ENCODE results near the gene ARID3A.

DNA sequence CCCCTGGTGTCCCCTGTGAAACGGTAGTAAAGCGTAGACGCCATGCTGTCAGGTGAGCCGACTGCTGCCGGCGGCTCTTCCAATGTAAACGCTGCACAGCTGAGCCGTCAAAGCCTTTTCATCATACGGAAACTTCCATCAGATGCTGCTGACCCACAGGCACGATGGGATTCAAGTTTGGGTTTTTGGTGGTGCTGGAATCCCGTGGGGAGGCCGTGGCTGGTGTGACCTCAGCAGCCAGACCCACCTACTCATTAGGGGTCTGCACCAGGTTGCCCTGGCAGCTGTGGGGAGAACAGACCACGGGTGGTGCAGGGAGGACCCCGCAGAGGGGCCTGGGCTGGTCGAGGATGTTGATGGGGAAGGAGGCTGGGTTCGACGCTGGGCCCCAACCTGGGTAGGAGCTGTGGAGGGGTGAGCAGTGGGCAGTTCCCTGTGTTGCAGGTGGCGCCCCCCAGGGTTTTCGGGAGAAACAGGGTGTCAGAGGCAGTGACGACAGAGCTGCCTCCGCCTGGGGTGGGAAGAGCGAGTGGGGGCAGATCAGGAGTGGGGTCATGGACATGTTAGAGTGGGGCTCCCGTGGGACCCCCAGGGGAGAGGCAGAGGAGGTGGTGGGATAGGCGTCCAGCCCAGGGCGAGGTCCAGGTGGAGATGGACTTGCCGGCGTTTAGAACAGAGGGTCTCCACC, 81.0 kb downstream of the ARID3A start:
- no peak for TF ChIP-seq CTCF (IDR thresholded peaks at IDR 0.05 in 4 of 5, conservative IDR thresholded peaks at IDR 0.05 in 1 of 5)
- no peak for TF ChIP-seq POLR2A (IDR thresholded peaks at IDR 0.05)

All from gastrocnemius medialis (tissue), 4 donors.